Bronchial epithelial cell (primary cell): ENCODE results near the gene LLGL1. TPM values are rescaled to one million over a fixed set of nuclear protein-coding genes. Genes with fewer than 3 reads are reported as not detected.

Source experiments
- DNase-seq: peaks from one replicate; pipeline ENCODE4 v3.0.0-alpha.2; 2010; ENCODE audit warnings: low read depth
- FAIRE-seq: peaks from 2 replicates; lab custom pipeline; 2011; peaks lifted over from hg19 to GRCh38; lab: Jason Lieb, UNC
- H3K27me3 ChIP-seq: 2 replicates; pipeline ENCODE4 v1.5.1; 2011; ENCODE audit warnings: low read length; ENCODE audit not compliant: control insufficient read depth, insufficient read depth
- H3K36me3 ChIP-seq: 2 replicates; pipeline ENCODE4 v1.5.1; 2011; ENCODE audit warnings: low read length; ENCODE audit not compliant: control insufficient read depth, insufficient read depth
- H3K4me3 ChIP-seq: 2 replicates; pipeline ENCODE4 v1.5.1; 2011; ENCODE audit warnings: mild to moderate bottlenecking, low read depth, low read length, control low read depth
- CTCF ChIP-seq: IDR thresholded peaks from 2 replicates; pipeline ENCODE4 v1.5.1; 2011; ENCODE audit warnings: mild to moderate bottlenecking, moderate library complexity, low read length, control low read depth, inconsistent platforms; ENCODE audit not compliant: insufficient read depth, severe bottlenecking
- total RNA-seq: library from RNA; depleted of rRNA; stranded (reverse); fragments of >200 nt; gene quantifications from 2 replicates; pipeline ENCODE4 v1.2.1, GENCODE V29; 2014

LLGL1 gene
- total RNA-seq, 1 donor from 2014 or later: 20.0 TPM

GRCh38 chr17:18197535-18198194 is 27.8 kb upstream of the LLGL1 start:
- Histone ChIP-seq H3K27me3 (no peaks in the 10 kb centered on the region), H3K36me3 (peaks cover 19% of the 10 kb centered on the region), H3K4me3 (no peak overlapping the region)
- TF ChIP-seq CTCF: no peak
- FAIRE-seq: peak; percentile 73
- DNase-seq: no peak

GRCh38 chr17:18198530-18198929 is 26.9 kb upstream of the LLGL1 start:
- H3K36me3 ChIP-seq: peaks cover 19% of the 10 kb centered on the region
- no peak for DNase-seq
- no peak overlapping the region for H3K4me3 ChIP-seq
- no peak for FAIRE-seq
- H3K27me3 ChIP-seq: no peaks in the 10 kb centered on the region
- no peak for TF ChIP-seq CTCF

GRCh38 chr17:18201108-18201507 is 24.3 kb upstream of the LLGL1 start:
- Histone ChIP-seq H3K27me3 (no peaks in the 10 kb centered on the region), H3K4me3 (no peak overlapping the region), H3K36me3 (peaks cover 25% of the 10 kb centered on the region)
- FAIRE-seq (peak; percentile 72), DNase-seq (no peak)
- no peak for TF ChIP-seq CTCF

GRCh38 chr17:18203308-18203707 is 22.1 kb upstream of the LLGL1 start:
- H3K27me3 ChIP-seq: no peaks in the 10 kb centered on the region
- H3K4me3 ChIP-seq: no peak overlapping the region
- H3K36me3 ChIP-seq: peaks cover 32% of the 10 kb centered on the region
- no peak for TF ChIP-seq CTCF
- DNase-seq: no peak
- FAIRE-seq: peak; percentile 58

- TF ChIP-seq CTCF: no peak
- FAIRE-seq (peak; percentile 28), DNase-seq (no peak)
- no peaks in the 10 kb centered on the region for H3K27me3 ChIP-seq
- H3K36me3 ChIP-seq: peaks cover 33% of the 10 kb centered on the region
- H3K4me3 ChIP-seq: no peak overlapping the region
These were observed 19.6 kb upstream of the LLGL1 start for GRCh38 chr17:18205861-18206260.

GRCh38 chr17:18206962-18207361 is 18.5 kb upstream of the LLGL1 start:
- Histone ChIP-seq H3K4me3 (no peak overlapping the region), H3K36me3 (peaks cover 31% of the 10 kb centered on the region), H3K27me3 (no peaks in the 10 kb centered on the region)
- no peak for TF ChIP-seq CTCF
- DNase-seq (no peak), FAIRE-seq (no peak)
